Naive B cell (primary cell): Measurements from ENCODE around the gene TNS4. TPM values are rescaled to one million over a fixed set of nuclear protein-coding genes. Genes with fewer than 3 reads are reported as not detected.
A peak's percentile ranks its signal among the peaks of the same experiment; 100 is the strongest.

Source experiments
- ATAC-seq, 2 donors: fragments of 150-1000 bp; cut with Tn5 transposase; 2 replicates each; pipeline ENCODE4 v1.10.0; 2021; ENCODE audit warnings: low read depth in 2 of 2, mild to moderate bottlenecking in 2 of 2, moderate library complexity in 2 of 2
- DNase-seq: peaks from one replicate; pipeline ENCODE4 v3.0.0; 2022
- H3K27ac Mint-ChIP-seq, 6 donors: one replicate each; pipeline ENCODE4 v1.8.0; 2020 to 2022; ENCODE audit warnings: mild to moderate bottlenecking in 6 of 6, mixed read lengths in 6 of 6, moderate library complexity in 5 of 6, inconsistent platforms in 2 of 6
- H3K27me3 Mint-ChIP-seq, 3 donors: one replicate each; pipeline ENCODE4 v1.8.0; 2021 to 2022; ENCODE audit warnings: mixed read lengths in 3 of 3, mild to moderate bottlenecking in 1 of 3
- H3K36me3 Mint-ChIP-seq, 2 donors: one replicate each; pipeline ENCODE4 v1.8.0; 2020 to 2022; ENCODE audit warnings: mixed read lengths in 2 of 2, inconsistent platforms in 1 of 2, mild to moderate bottlenecking in 1 of 2
- H3K4me1 Mint-ChIP-seq, 3 donors: one replicate each; pipeline ENCODE4 v1.8.0; 2020 to 2022; ENCODE audit warnings: mixed read lengths in 3 of 3, inconsistent platforms in 1 of 3, mild to moderate bottlenecking in 1 of 3, moderate library complexity in 1 of 3
- H3K4me3 Mint-ChIP-seq, 8 donors: one replicate each; pipeline ENCODE4 v1.8.0; 2020 to 2022; ENCODE audit warnings: mild to moderate bottlenecking in 8 of 8, mixed read lengths in 8 of 8, moderate library complexity in 8 of 8, inconsistent platforms in 2 of 8
- H3K9me3 Mint-ChIP-seq, 7 donors: one replicate each; pipeline ENCODE4 v1.8.0; 2020 to 2022; ENCODE audit warnings: mixed read lengths in 7 of 7, mild to moderate bottlenecking in 5 of 7, inconsistent platforms in 2 of 7, moderate library complexity in 1 of 7
- polyA plus RNA-seq, 6 donors: library from polyadenylated mRNA; unstranded; fragments of 300-500 nt; fragmentation: Illumina TruSeq; gene quantifications; one replicate each; pipeline ENCODE4 v1.2.3, GENCODE V29; 2021; ENCODE audit warnings: low read depth in 6 of 6

The TNS4 gene
- polyA plus RNA-seq, 6 donors from 2014 or later = not detected

DNA sequence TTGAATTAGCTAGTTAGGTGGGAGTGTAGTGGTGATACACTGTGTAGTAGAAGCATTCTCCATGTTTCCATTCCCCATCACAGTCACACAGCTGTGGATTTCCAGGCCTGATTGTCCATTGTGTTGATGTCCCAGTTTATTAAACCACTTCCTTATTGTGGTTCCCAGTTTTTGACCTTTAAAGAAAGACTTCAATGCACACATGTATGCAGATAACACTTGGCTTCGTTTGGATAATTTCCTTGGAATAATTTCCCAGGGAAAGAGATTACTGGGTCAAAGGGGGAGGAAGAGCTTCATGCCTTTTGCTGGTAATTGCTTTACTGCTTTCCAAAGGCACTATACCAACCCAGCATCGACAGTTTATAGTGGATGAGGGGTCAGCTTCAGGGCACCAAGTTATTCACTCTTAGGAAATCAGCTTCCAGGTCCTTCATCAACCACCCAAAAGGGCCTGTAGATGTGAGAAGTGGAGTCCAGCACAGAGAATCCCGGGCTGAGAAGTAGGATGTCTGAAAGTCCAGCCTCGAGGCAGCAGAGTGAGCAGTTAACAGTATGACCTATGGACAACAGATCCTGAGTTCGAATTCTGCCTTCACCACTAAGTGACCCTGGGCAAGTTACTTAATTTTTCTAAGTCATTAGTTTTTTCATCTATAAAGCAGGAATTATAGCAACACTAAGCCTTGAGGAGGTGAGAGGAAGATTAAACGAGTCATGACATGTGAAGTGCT, 31.3 kb upstream of the TNS4 start:
- H3K27ac Mint-ChIP-seq = peak overlapping the region; percentile 97 to 100 (median 99)
- H3K4me1 Mint-ChIP-seq = peaks cover 64 to 82% (median 73%) of the 10 kb centered on the region in 3 donors
- H3K27me3 Mint-ChIP-seq = peaks cover 0 to 5% (median 0%) of the 10 kb centered on the region in 3 donors
- H3K9me3 Mint-ChIP-seq = peaks cover 0 to 4% (median 0%) of the 10 kb centered on the region in 7 donors
- ATAC-seq (no peak), DNase-seq (no peak)
- H3K36me3 Mint-ChIP-seq = no peaks in the 10 kb centered on the region
- peak overlapping the region; percentile 36 to 88 (median 82) for H3K4me3 Mint-ChIP-seq

DNA sequence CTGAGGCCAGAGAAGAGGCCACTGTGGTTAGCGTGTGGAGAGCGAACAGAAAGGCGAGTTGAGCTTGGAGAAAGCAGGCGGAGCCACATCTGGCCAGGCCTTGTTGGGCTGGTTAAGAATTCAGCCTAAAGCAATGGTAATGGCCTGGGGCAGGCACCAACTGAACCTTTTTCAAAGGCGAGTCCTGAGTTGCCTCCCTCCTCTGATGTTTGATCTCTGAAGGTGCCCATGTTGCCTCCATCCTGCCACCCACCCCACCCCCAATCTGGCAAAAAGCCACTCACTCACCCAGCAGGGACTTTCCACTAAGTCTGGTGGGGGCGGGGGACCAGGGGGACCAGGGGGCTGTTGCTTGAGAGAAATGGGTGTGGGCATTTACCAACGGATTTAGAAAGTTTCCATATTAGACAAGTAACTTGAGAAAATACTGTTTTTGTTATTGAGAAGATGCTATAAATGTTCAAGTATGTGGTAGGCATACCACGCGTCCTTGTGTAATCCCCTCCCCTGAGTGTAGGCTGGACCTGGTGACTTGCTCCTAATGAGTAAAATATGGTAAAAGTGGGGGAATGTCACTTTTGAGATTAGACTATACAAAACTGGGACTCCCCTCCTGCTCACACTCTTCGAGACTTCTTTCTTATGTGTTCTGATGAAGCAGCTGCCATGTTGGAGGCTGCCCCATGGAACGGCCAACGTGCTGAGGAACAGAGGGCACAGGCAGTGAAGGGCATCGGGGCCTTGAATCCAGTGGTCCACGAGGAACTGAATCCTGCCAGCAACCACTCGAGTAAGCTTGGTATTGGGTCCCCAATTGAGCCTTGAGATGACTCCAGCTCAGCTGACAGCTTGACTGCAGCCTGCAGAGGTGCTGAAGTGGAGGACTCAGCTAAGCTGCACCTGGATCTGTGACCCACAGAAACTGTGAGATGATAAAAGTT, 29.9 kb upstream of the TNS4 start:
- DNase-seq = peak; percentile 71
- peak overlapping the region; percentile 30 to 88 (median 76) for H3K4me3 Mint-ChIP-seq
- peaks cover 0 to 9% (median 0%) of the 10 kb centered on the region in 7 donors for H3K9me3 Mint-ChIP-seq
- peak overlapping the region; percentile 92 to 99 (median 98) for H3K27ac Mint-ChIP-seq
- H3K27me3 Mint-ChIP-seq = peaks cover 0 to 5% (median 0%) of the 10 kb centered on the region in 3 donors
- peak; percentile 59 to 62 for ATAC-seq
- peaks cover 0 to 4% of the 10 kb centered on the region in 2 donors for H3K36me3 Mint-ChIP-seq
- peaks cover 52 to 71% (median 60%) of the 10 kb centered on the region in 3 donors for H3K4me1 Mint-ChIP-seq

- Mint-ChIP-seq H3K4me3 (peak overlapping the region in 6 of 8 donors; percentile 29 to 83 (median 68)), H3K4me1 (peaks cover 45 to 63% (median 53%) of the 10 kb centered on the region in 3 donors), H3K27ac (peak overlapping the region in 5 of 6 donors; percentile 86 to 99 (median 95)), H3K36me3 (peaks cover 2 to 5% of the 10 kb centered on the region in 2 donors), H3K27me3 (peaks cover 0 to 5% (median 0%) of the 10 kb centered on the region in 3 donors), H3K9me3 (peaks cover 0 to 15% (median 5%) of the 10 kb centered on the region in 7 donors)
- no peak for ATAC-seq
- DNase-seq = no peak
These were observed 29.1 kb upstream of the TNS4 start for GRCh38 chr17:40530531-40530994.

- Mint-ChIP-seq H3K36me3 (peaks cover 7 to 11% of the 10 kb centered on the region in 2 donors), H3K4me3 (no peak overlapping the region), H3K9me3 (peaks cover 2 to 21% (median 10%) of the 10 kb centered on the region in 7 donors), H3K27me3 (peaks cover 0 to 5% (median 0%) of the 10 kb centered on the region in 3 donors), H3K4me1 (peaks cover 45 to 59% (median 53%) of the 10 kb centered on the region in 3 donors), H3K27ac (peak overlapping the region in 5 of 6 donors; percentile 65 to 99 (median 86))
- DNase-seq (no peak), ATAC-seq (no peak)
These were observed 28.6 kb upstream of the TNS4 start for GRCh38 chr17:40529991-40530390.

DNA sequence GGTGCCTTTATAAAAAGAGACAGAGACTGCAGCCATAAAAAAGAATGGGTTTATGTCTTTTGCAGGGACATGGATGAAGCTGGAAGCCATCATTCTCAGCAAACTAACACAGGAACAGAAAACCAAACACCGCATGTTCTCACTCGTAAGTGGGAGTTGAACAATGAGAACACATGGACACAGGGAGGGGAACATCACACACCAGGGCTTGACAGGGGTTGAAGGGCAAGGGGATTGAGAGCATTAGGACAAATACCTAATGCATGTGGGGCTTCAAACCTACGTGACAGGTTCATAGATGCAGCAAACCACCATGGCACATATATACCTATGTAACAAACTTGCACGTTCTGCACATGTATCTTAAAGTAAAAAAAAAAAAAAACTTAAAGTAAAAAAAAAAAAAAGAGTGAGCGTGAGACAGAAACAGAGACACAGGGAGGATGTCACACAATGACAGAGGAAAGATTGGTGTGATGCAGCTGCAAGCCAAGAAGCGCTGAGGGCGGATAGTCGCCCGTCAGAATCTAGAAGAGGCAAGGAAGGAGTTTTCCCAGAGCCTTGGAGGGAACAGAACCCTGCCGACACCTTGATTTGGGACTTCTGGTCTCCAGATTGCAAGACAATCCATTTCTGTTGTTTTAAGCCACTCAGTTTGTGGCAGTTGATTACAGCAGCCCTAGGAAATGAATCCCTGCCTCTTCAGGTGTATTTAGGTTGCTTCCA, 27.4 kb upstream of the TNS4 start:
- H3K9me3 Mint-ChIP-seq = peaks cover 6 to 32% (median 21%) of the 10 kb centered on the region in 7 donors
- no peak overlapping the region for H3K4me3 Mint-ChIP-seq
- H3K27ac Mint-ChIP-seq = peak overlapping the region in 1 of 6 donors; percentile 69
- peaks cover 19 to 22% of the 10 kb centered on the region in 2 donors for H3K36me3 Mint-ChIP-seq
- H3K4me1 Mint-ChIP-seq = peaks cover 37 to 47% (median 41%) of the 10 kb centered on the region in 3 donors
- DNase-seq (no peak), ATAC-seq (no peak)
- H3K27me3 Mint-ChIP-seq = peaks cover 0 to 5% (median 0%) of the 10 kb centered on the region in 3 donors

DNA sequence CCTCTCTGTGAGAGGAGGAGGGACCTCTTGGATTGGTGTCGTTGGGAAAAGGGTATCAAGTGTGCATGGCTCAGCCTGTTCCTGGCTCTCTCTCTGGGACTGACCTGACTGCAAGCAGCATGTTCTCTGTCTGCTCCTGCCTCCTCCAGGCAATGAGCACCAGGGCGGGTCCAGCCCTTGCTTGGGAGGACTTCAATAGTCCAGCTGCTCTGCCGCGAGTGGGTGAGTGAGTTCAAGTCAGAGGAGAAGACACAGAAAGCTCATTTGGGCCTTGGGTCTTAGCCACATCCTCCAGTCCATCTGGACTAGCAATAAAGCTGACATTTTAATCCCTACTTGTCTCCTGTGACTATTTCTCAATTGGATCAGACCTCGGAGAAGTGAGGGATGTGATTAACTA, 25.2 kb upstream of the TNS4 start:
- no peaks in the 10 kb centered on the region for H3K27me3 Mint-ChIP-seq
- peak overlapping the region in 1 of 6 donors; percentile 28 for H3K27ac Mint-ChIP-seq
- peaks cover 22 to 39% (median 36%) of the 10 kb centered on the region in 3 donors for H3K4me1 Mint-ChIP-seq
- peaks cover 28% of the 10 kb centered on the region in 2 donors for H3K36me3 Mint-ChIP-seq
- DNase-seq (no peak), ATAC-seq (no peak)
- H3K4me3 Mint-ChIP-seq = no peak overlapping the region
- peaks cover 10 to 28% (median 22%) of the 10 kb centered on the region in 7 donors for H3K9me3 Mint-ChIP-seq

DNA sequence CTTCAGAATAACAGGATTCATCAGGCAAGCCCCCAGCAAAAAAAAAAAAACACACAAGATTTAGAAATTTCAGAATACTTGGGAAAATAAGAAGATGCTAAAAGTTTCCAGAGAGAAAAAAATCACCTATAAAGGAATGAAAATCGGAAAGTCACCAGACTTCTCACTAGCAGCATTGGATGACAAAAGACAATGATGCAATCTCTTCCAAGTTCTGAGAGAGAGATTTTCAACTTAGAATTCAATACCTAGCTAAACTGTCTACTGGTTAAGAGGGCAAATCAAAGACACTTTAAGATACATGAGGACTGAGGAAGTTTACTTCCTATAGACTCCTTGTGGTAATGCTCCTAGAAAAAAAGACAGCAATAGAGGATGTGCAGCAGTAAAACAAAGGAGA, 23.9 kb upstream of the TNS4 start:
- no peak for DNase-seq
- peaks cover 12 to 31% (median 31%) of the 10 kb centered on the region in 3 donors for H3K4me1 Mint-ChIP-seq
- H3K36me3 Mint-ChIP-seq = peaks cover 28% of the 10 kb centered on the region in 2 donors
- H3K9me3 Mint-ChIP-seq = peaks cover 10 to 28% (median 22%) of the 10 kb centered on the region in 7 donors
- peak overlapping the region in 2 of 6 donors; percentile 9 to 20 for H3K27ac Mint-ChIP-seq
- ATAC-seq = no peak
- H3K27me3 Mint-ChIP-seq = no peaks in the 10 kb centered on the region
- H3K4me3 Mint-ChIP-seq = no peak overlapping the region

DNA sequence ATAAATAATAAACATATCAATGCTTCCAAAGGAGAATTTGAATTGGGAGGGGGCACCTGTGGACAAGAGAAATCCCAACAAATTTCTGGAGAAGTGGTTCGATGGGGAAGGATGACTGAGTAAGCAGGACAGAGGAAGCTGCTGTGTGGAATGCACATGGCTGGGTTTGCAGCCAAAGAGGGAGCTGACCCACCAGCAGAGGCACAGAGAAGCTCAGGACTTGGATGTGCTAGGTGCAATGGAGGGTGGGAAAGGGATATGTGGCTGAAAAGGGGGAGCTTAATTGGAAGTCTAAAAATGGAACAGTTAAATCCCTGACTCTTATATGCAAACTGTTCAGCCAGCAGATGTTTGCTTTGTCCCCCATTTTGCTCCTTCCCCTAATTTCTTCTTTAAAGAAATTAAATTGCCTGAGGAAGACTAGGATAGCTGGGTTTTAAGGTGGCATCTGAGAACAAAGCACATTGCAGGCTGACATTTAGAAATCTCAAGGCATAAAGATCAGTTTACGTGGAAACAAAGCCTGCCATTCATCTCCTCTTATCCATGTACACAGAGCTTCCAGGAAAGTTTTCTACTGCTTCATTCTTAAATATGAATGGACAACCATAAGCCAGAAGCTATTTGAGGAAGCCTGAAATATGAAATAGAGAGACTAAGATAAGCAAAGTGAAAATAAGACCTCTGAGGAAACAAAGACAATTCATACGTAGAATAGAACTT, 23.0 kb upstream of the TNS4 start:
- no peak overlapping the region for H3K4me3 Mint-ChIP-seq
- peaks cover 14 to 35% (median 31%) of the 10 kb centered on the region in 3 donors for H3K4me1 Mint-ChIP-seq
- peaks cover 28% of the 10 kb centered on the region in 2 donors for H3K36me3 Mint-ChIP-seq
- peaks cover 10 to 28% (median 22%) of the 10 kb centered on the region in 7 donors for H3K9me3 Mint-ChIP-seq
- no peak for ATAC-seq
- peak overlapping the region in 3 of 6 donors; percentile 34 to 81 (median 76) for H3K27ac Mint-ChIP-seq
- no peak for DNase-seq
- H3K27me3 Mint-ChIP-seq = no peaks in the 10 kb centered on the region

GRCh38 chr17:40522961-40523310, 21.5 kb upstream of the TNS4 start:
- Mint-ChIP-seq H3K4me3 (no peak overlapping the region), H3K9me3 (peaks cover 10 to 28% (median 22%) of the 10 kb centered on the region in 7 donors), H3K4me1 (peaks cover 15 to 45% (median 44%) of the 10 kb centered on the region in 3 donors), H3K36me3 (peaks cover 28% of the 10 kb centered on the region in 2 donors), H3K27ac (no peak overlapping the region), H3K27me3 (no peaks in the 10 kb centered on the region)
- no peak for DNase-seq
- no peak for ATAC-seq

- Mint-ChIP-seq H3K4me1 (peaks cover 18 to 49% (median 49%) of the 10 kb centered on the region in 3 donors), H3K27ac (peak overlapping the region in 2 of 6 donors; percentile 14 to 76), H3K4me3 (peak overlapping the region in 1 of 8 donors; percentile 51), H3K36me3 (peaks cover 28 to 30% of the 10 kb centered on the region in 2 donors), H3K9me3 (peaks cover 10 to 28% (median 22%) of the 10 kb centered on the region in 7 donors), H3K27me3 (no peaks in the 10 kb centered on the region)
- DNase-seq = no peak
- no peak for ATAC-seq
These were observed 21.0 kb upstream of the TNS4 start for GRCh38 chr17:40522250-40522960.

GRCh38 chr17:40520991-40521453, 19.6 kb upstream of the TNS4 start:
- Mint-ChIP-seq H3K27ac (no peak overlapping the region), H3K9me3 (peaks cover 10 to 23% (median 19%) of the 10 kb centered on the region in 7 donors), H3K27me3 (no peaks in the 10 kb centered on the region), H3K4me3 (no peak overlapping the region), H3K36me3 (peaks cover 24 to 36% of the 10 kb centered on the region in 2 donors), H3K4me1 (peaks cover 29 to 63% (median 60%) of the 10 kb centered on the region in 3 donors)
- no peak for DNase-seq
- ATAC-seq = no peak
